Ishikawa (cell line): ENCODE measurements around the gene RCOR1.

Experiments used
- CEBPB ChIP-seq: IDR thresholded peaks from 2 replicates; pipeline ENCODE4 v1.6.1; 2012
- CREB1 ChIP-seq: IDR thresholded peaks from 2 replicates; pipeline ENCODE4 v1.6.1; 2012; ENCODE audit warnings: low read depth
- EGR1 ChIP-seq: IDR thresholded peaks from 2 replicates; pipeline ENCODE4 v1.6.1; 2012
- EP300 ChIP-seq: IDR thresholded peaks from 2 replicates; pipeline ENCODE4 v1.6.1; 2012; ENCODE audit warnings: borderline replicate concordance
- FOXM1 ChIP-seq: IDR thresholded peaks from 2 replicates; pipeline ENCODE4 v1.6.1; 2012; ENCODE audit warnings: low read depth, borderline replicate concordance
- MAX ChIP-seq: IDR thresholded peaks from 2 replicates; pipeline ENCODE4 v1.6.1; 2012
- NFIC ChIP-seq: IDR thresholded peaks from 2 replicates; pipeline ENCODE4 v1.6.1; 2012
- RAD21 ChIP-seq: IDR thresholded peaks from 2 replicates; pipeline ENCODE4 v1.6.1; 2012; ENCODE audit warnings: low read depth
- REST ChIP-seq: IDR thresholded peaks from 2 replicates; pipeline ENCODE4 v1.6.1; 2012; ENCODE audit warnings: low read depth, mild to moderate bottlenecking
- TAF1 ChIP-seq: IDR thresholded peaks from 2 replicates; pipeline ENCODE4 v1.6.1; 2012; ENCODE audit warnings: low read depth, mild to moderate bottlenecking
- TCF12 ChIP-seq: IDR thresholded peaks from 2 replicates; pipeline ENCODE4 v1.6.1; 2012; ENCODE audit warnings: low read depth
- TEAD4 ChIP-seq: IDR thresholded peaks from 2 replicates; pipeline ENCODE4 v1.6.1; 2012
- USF1 ChIP-seq: IDR thresholded peaks from 2 replicates; pipeline ENCODE4 v1.6.1; 2012
- YY1 ChIP-seq: IDR thresholded peaks from 2 replicates; pipeline ENCODE4 v1.6.1; 2012; ENCODE audit warnings: low read depth
- ZBTB7A ChIP-seq: IDR thresholded peaks from 2 replicates; pipeline ENCODE4 v1.6.1; 2012; ENCODE audit warnings: low read depth

RCOR1 gene

GRCh38 chr14:102571478-102572042 lies 20.9 kb upstream of the RCOR1 start:
- no peak for TF ChIP-seq TAF1
- TF ChIP-seq RAD21 = no peak
- no peak for TF ChIP-seq USF1
- no peak for TF ChIP-seq CREB1
- TF ChIP-seq CEBPB = no peak
- no peak for TF ChIP-seq ZBTB7A
- no peak for TF ChIP-seq NFIC
- TF ChIP-seq MAX = no peak
- no peak for TF ChIP-seq TCF12

GRCh38 chr14:102573591-102574046 lies 18.8 kb upstream of the RCOR1 start:
- TF ChIP-seq YY1 (no peak), ZBTB7A (no peak)

DNA sequence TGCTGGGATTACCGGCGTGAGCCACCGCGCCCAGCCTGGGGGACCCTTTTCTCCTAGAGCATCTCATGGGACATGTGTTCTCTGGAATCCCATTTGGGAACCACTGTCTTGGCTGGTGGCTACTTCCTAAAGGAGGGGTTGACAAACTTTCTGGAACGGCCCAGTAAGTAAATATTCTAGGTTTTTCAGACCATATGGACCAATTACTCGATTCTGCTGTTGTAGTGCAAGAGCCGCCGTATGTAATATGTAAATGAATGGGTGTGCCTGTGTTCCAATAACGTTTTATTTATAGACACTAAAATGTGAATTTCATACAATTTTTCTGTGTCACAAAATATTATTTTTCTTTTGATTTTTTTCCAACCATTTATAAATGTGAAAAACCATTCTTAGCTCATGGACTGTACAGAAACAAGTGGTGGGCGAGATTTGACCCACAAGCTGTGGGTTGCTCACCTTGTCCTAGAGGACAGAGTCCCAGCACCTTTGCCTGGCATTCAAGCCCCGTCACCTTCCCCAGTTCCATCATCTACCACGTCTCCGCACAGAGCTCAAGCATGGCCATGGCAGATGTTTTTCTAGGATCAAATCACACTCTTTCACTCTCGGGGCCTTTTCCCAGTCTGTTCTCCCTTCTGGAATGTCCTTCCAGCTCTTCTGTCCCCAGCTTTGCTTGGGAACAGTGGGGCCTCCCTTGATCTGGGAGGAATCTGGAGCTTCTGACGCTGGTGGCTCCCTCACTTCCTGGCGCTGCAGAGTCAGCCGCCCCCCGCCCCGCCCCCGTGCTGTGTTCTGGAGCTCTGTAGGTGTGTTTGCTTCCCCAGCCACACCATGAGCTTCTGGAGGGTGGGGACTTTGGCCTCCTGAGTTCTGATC lies 17.9 kb upstream of the RCOR1 start:
- TF ChIP-seq FOXM1 = no peak

- TF ChIP-seq USF1 (no peak), EGR1 (no peak), YY1 (no peak), CEBPB (no peak), FOXM1 (no peak), RAD21 (no peak), ZBTB7A (no peak), TAF1 (no peak), TCF12 (no peak), REST (no peak), NFIC (no peak), TEAD4 (no peak), EP300 (no peak), MAX (no peak), CREB1 (no peak)
These were observed 17.1 kb upstream of the RCOR1 start for GRCh38 chr14:102575160-102575845.

DNA sequence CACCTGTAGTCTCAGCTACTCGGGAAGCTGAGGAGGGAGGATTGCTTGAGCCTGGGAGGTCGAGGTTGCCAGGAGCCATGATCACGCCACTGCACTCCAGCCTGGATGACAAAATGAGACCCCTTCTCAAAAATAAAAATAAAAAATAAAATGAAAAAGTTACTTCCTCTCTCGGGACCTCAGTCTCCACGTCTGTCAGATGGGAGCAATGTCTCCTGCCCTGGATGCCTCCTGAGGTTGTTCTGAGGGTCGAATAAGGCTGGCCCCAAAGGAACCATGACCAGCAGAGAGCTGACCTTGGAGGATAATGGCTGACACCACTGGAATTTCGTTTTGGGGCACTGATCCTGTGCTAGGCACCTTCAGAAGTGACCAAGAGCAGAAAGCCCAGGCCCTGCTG lies 13.6 kb upstream of the RCOR1 start:
- no peak for TF ChIP-seq TCF12
- no peak for TF ChIP-seq TEAD4
- TF ChIP-seq USF1 = no peak
- no peak for TF ChIP-seq REST
- no peak for TF ChIP-seq TAF1
- TF ChIP-seq MAX = no peak
- no peak for TF ChIP-seq CREB1
